GM19025 (cell line): ENCODE measurements around the gene FBXL7.
"Not testable (repeated sequence)": the region's sequence is repeated elsewhere in the genome, so short reads cannot be mapped to it uniquely, and the experiment has no call there.

Experiments
- ATAC-seq: cut with Tn5 transposase; IDR thresholded peaks from one replicate; pipeline ENCODE4 v1.9.1; 2021; ENCODE audit warnings: mild to moderate bottlenecking, low read depth, moderate library complexity; ENCODE audit not compliant: unreplicated experiment

FBXL7 gene

DNA sequence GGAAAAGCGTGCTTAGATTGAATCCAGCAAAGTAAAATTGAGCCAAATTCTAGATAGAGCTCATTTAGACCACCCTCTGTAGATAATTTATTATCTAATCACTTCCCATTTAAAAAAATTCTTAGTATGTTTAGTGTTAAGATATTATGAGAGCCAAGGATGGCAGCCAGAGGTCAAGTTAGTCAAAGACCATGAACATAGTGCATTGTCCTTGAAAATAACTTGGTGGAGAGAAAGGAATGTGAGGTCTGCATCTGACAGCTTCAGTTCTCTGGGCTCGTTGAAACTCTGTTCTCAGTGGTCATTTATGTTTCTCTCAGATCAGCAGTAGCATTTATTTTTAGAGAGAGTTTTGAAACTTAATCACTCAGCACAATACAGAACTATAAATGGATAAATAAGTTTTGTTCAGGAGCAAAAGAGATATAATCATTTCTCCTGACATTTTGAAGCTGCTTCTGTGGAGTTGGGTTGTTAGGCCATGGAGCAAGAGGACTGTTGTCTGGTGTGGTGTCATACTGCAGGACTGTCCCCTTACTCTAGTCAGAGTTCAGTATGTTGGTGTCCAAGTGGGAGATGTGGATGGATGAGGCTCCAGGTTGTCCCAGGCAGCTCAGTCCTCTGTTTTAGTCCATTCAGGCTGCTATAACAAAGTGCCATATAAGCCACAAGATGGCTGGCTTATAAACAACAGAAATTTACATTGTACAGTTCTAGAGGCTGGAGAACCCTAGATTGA, 337.7 kb downstream of the FBXL7 start:
- no peak for ATAC-seq

DNA sequence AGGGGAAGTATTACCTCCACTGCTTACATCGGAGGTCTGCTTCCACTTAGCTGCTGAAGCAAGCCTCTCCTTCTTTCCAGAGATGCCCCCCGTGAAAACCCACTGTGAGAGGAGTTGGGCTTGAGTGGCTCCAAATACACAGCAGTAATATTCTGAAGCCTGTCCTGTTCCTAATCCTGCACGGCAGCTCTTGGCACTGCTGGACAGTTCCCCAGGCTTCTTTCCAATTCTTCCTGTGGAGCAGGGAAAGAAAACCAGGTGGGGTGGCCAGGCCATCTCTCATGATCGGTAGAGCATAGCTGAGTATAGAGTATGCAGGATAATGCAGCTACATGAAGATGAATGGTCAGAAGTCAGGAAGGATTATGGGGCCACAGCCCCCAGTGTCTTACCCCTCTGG, 344.3 kb downstream of the FBXL7 start:
- no peak for ATAC-seq

DNA sequence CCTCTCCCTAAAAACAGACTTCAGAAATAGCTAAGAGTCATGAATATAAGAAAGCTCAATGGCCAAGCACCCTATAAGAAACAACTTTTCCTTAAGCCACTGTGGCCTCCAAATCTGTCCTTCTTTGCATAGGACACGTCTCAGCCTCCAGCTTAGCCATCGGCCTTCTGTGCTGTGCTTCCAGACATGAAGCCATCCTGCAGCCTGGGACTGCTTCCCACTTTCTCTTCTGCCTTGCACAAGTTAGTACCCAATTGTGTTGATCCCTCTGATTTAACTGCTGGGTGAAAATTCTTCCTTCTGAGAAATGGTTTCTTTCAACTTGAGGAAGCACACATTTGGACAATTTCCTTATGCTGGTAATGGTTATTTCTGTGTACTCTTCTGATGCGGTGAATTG, 344.9 kb downstream of the FBXL7 start:
- ATAC-seq: no peak

DNA sequence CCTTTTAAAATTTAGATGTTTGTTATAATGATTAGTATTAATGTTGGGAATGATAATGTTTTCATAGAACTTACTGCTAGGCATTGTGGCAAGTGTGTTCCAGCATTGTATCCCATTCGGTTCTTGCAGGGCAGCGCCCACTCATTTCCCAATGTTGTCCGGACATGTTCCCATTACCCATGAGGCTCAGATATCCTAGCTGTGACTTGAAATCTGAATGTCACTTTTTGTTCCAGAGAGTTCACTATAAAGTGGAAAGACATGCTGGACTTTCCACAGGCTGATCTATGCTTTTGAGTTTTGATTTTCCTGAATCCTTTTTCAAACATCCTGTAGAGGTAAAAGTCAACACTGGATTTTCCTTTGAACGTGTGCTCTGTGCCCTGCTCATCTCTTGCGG, 350.6 kb downstream of the FBXL7 start:
- ATAC-seq: no peak

DNA sequence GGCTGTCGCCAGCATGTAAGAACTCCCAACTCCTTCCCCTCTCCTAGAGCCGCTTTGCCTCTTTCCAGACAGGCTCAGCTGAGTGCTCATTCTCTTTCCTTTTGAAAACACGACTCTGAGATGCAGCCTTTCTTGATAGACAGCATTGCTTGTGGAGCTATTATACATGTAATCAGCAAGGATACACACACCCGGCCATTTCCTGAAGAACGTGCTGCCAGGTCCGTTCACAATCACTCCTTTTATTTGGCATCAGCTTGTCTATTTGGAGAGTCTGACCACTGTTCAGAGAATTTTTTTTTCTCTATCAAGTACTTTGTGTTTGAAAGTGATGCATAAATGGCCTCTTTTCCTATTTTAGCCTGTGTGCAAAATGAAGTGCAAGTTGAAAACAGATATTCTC, 351.0 kb downstream of the FBXL7 start:
- no peak for ATAC-seq

DNA sequence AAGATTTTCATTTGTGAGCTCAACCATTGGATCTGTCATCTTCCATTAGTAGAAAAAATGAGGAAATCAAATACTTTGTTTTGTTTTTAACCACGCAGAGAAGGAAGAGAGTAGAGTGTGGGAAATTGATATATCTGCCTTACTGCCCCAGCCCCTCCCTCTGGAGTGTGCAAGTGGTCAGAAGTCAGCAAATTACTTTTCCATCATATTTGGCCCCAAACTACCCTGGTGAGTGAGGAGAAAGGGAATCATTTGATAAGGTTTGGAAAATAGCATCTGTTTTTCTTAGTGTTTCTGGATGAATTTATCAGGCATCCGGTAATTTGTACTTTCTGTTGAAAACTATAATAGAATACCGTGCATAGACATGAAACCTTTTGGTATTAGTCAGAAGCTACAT, 352.2 kb downstream of the FBXL7 start:
- no peak for ATAC-seq

DNA sequence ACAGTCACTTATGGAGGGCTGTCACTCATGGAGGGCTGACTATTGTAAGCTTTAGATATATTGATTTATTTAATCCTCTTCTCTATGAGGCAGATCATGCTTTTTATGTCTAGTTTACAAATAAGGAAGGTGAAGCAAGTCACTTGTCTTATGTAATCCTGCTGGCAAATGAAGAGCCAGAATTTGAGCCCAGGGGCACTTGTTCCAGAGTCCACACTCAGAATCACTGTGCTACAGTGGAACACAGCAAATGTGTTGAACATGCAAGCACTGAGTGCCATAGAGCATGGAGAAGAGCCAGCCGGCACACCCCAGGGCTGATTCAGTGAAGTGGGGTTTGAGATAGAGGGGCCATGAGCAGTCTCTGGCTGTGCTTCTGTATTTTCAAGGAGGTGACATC, 353.0 kb downstream of the FBXL7 start:
- ATAC-seq: no peak

DNA sequence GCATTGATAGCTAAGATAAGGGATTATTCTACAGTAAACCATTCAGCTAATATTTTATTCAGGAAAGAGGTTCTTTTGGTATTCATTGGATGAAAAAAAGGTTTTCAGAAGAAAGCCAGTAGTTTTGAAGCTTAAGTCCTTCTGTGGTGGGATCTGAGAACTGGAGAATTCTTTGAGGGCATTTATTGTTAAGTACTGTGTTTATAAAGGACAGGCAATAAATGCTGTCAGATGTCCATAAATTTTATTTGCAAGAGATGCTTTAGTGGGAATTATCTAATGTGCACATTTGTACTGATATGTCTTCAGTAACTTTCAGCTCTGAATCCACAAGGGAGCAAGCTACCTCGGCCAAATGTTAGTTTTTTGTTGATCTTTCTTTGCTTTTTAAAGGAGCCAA, 358.3 kb downstream of the FBXL7 start:
- ATAC-seq: no peak

DNA sequence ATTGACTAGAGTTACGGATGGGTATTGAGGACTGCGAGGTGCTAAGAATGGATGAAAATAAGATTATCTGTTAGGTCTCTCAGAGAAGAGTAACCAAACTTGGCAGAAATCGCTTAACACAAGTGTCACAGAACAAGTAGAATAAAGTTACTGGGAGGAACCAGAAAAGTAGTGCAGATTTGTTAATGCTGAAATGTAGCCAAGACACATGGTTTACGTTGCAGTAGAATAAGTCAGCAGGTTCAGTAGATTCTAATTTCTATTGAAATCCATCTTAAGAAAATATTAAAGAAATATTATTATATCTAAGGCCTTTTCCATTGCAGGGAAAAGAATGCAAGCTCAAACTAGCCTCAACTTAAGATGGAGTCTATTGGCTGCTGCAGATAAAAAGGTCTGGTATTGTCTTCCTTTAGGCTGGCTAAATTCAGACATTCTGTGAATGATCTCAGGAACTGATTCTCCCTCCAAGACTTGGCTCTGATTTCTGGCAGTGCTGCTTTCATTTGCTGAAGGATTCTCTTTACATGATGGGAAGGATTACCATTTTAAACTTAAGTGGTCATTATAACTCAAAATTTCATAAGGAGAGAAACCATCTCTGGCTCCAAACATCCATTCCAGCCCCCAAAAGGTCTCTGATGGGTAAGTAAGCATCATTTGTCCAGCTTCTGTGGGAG, 364.7 kb downstream of the FBXL7 start:
- ATAC-seq: no peak

DNA sequence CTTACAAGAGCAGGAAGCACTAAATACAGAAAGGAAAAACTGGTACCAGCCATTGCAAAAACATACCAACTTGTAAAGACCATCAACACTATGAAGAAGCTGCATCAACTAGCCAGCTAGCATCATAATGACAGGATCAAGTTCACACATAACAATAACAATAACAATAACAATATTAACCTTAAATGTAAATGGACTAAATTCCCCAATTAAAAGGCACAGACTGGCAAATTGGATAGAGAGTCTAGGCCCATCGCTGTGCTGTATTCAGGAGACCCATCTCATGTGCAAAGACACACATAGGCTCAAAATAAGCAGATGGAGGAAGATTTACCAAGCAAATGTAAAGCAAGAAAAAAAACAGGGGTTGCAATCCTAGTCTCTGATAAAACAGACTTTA, 372.3 kb downstream of the FBXL7 start:
- not testable (repeated sequence) for ATAC-seq

DNA sequence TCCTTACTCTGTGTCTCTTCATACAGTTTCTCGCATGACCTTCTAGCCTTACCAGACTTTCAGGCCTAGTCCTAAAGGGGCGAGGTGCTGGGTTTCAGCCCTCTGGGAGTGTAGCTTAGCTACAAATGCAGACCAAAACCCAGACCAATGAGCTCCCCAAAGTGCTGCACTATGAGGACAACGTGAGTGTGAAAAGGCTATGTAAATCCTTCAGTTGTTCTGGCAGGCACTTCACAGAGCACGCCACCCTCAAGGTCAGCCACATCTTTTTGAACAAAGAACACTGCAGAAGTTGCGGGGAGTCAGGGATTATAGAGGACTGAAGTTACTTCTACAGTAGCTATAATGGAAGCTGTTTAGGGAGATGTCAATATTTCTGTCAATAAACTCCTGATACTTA, 377.9 kb downstream of the FBXL7 start:
- no peak for ATAC-seq

DNA sequence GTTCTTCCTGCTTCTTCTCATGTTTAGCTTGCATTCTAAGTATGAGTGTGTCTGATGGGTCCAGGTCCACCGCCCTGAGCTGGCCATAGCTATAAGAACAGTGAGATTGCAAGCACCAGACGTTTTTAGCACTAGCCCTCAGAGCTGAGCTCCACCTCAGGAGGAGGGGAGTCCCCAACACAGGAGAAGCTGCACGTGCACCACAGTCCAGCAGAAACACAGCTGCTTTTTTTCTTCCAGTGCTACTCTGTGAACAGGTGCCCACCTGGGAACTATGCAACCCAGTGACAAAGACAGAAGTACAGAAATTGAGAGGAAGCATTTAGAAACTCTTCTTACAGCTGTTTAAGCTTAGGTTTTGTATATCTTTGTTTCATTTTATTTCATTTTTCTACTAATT, 380.2 kb downstream of the FBXL7 start:
- no peak for ATAC-seq

DNA sequence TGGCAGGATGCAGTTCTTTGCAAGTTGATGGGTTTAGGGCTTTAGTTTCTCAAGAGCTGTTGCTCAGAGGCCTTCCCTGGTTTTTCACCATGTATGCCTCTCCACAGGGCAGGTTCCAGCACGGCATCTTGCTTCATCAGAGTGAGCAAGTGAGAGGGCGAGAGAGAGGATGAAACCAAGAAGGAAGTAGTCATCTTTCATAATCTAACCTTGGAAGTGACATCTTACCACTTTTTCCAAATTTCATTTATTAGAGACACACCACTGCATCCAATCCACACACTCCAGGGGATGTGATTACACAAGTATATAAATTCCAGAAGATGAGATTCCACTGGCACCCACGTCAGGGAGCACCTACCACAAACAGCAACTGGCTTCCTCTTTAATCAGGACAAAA, 385.2 kb downstream of the FBXL7 start:
- ATAC-seq: no peak

DNA sequence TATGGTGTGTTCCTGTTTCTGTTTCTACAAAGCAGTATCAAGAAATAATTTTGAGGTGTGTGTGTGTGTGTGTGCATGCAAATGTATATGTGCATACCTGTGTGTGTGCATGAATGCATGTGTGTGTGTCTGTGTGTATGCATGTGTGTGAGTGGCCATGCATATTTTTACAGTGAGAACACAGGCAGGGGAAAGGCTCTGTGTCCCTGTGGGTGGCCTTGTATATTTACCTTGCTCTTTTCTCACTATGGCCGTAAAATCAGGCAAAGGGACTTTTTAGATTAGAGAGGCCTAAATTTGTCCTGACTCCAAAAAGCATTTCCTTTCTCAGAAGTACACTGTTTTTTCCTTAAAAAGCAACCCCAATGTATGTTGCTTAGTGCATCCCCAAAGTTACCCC, 386.2 kb downstream of the FBXL7 start:
- ATAC-seq: no peak

DNA sequence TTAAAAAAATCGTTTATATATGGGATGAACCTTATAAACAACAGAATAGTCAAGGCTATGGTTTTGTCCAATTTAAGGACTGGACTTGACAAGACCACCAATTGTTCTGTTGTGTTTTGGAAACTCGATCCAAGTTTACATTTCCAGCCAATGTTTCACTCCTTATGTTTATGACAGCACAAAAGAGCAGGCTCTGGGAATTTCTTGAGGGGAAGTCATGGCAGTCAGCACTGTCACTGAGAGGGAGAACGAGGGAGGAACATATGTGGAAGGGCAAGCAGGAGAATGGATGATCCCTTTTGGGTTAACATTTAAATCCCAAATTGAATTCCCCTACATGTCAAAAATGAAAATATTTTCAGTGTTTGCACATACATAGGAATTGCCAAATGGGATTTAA, 387.1 kb downstream of the FBXL7 start:
- ATAC-seq: no peak

DNA sequence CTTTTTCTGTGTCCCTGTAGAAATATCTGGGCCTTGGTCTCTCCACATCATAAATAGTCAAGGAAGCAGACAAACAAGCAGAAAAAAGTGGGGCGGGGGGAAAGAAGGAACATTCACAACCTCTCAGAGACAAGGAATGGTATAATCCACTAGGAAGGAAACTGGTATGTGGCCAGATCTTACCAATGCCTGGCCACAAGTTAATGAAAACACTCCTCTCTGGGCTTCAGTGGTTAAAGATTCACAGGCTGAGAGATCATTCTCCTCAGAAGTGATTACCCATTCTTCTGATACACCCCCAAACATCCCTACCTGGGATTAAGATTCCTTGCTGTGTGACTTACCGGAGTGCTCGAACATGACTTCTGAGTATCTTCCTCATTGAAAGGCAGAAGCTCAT, 389.0 kb downstream of the FBXL7 start:
- ATAC-seq: no peak

DNA sequence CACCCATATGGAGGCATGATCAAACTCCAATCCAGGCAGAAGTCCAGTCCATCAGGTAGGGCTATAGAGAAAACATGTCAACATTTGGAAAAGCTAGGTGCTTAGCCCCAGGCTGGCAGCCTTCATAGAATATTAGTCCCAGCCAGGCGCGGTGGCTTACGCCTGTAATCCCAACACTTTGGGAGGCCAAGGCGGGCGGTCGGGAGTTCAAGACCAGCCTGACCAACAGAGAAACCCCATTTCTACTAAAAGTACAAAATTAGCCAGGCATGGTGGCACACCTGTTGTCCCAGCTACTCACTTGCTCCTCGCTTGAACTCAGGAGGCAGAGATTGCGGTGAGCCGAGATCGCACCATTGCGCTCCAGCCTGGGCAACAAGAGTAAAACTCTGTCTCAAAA, 393.9 kb downstream of the FBXL7 start:
- no peak for ATAC-seq

DNA sequence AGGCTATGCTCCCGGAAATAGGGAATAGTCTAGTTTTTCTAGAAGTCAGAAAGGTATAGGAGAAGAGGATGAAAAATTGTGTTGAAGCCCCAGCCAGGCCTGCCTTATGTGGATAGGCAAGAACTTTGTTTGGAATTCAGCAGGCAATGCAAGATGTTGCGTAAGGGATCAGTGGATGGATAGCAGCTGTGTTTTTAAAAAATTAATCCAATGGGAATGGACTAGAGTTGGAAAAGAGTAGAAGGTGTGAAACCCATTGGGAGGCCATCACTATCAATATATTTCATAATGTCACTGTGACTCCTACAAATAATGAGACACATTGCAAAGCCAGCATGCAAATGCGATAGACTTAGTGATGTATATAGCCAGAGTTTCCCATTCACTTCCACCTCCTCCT, 397.7 kb downstream of the FBXL7 start:
- ATAC-seq: no peak

DNA sequence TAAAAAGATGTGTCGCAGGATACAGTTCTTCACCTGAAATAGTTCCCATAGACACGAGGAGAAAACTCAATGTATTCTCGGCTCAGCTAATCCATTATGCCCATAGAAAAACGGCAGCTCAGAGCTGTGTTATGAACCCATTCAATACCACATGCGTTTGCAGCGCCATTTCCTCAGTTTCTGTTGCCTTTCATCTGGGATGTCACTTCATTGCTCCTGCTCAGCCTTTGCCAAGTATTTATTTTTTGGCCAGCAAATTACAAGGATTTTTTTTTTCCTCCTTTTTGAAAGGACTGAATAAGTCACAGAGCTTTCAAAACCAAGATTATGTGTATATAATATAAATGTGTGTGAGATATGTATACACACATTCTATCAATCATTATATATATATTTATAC, 398.7 kb downstream of the FBXL7 start:
- no peak for ATAC-seq

DNA sequence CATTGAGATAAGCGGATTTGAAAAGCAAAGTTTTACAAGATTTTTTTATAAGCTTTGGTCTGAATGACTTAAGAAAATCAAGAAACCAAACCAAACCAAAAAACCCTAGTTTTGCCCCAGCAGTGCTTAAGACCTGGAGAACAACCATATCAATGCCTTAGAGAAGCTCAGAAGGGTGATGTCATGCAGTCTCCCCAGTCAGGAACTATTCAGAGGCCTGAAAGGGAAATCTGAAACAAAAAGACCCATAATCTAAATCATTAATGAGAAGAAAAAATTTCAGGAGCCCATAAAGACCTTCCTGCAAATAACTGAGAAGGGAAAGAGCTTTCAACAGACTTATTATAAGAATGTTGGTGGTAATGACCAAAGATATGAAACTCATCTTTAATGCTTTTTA, 399.5 kb downstream of the FBXL7 start:
- no peak for ATAC-seq

DNA sequence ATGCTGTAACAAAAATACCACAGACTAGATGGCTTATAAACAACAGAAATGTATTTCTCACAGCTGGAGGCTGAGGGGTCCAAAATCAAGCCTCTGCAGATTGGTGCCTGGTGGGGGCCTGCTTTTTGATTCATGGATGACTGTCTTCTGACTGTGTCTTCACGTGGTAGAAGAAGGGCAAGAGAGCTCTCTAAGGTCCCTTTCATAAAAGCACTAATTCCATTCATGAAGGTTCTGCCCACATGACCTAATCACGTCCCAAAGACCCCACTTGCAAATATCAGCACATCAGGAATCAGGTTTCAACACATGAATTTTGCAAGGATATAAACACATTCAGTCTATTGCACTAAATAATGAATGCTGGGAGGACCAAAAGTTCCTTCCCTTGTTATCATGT, 401.2 kb downstream of the FBXL7 start:
- ATAC-seq: no peak

DNA sequence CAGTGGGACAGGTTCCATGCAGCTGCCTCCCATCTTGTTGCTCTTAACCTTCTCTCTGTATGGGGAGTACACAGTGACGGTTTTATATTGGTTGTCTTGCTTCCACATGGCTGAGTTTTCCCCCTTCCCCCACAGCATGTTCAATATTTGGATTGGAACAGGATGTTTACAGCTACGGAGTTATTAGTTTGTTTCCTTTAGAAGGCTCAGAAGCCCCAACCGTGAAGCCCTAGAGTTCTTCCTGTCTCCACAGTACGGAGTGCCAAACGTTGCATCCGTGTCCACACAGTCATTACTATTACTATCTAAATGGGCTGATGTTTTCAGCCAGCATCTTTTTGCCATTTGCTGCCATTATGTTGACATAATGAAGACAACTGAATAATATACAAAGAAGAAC, 402.1 kb downstream of the FBXL7 start:
- ATAC-seq: no peak
